ENCODE data around the gene AK6. TPM values are rescaled to one million over a fixed set of nuclear protein-coding genes. Genes with fewer than 3 reads are reported as not detected.

The AK6 gene
- total and polyA plus RNA-seq, 7 donors, result 20.7 to 51.8 (median 34.1) TPM

DNA sequence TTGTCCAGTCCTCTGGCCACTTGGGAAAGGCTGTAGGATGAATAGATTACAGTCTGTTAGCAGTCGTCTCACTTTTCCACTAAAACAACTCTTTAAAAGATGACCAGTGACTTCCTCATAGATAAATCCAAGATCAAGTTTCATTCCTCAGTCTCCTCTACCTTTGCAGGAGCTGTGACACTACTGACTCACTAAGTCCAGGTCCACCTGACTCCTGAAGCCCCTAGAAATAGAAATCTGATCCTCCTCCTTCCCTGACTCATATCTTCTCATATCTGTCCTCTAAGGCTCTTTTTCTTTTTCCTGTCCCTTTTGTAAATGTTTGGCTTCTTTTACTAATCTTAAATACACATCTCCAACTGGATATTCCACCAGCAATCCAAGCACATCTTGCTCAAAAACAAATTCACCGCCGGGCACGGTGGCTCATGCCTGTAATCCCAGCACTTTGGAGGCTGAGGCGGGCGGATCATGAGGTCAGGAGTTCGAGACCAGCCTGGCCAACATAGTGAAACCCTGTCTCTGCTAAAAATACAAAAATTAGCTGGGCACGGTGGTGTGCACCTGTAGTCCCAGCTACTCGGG, 39.3 kb downstream of the AK6 start:
- TF ChIP-seq POLR2AphosphoS5 (IDR thresholded peaks at IDR 0.05) (no peak), POLR2A (IDR thresholded peaks at IDR 0.05) (no peak), EP300 (IDR thresholded peaks at IDR 0.05) (no peak)
- TF ChIP-seq, protein P1, sequence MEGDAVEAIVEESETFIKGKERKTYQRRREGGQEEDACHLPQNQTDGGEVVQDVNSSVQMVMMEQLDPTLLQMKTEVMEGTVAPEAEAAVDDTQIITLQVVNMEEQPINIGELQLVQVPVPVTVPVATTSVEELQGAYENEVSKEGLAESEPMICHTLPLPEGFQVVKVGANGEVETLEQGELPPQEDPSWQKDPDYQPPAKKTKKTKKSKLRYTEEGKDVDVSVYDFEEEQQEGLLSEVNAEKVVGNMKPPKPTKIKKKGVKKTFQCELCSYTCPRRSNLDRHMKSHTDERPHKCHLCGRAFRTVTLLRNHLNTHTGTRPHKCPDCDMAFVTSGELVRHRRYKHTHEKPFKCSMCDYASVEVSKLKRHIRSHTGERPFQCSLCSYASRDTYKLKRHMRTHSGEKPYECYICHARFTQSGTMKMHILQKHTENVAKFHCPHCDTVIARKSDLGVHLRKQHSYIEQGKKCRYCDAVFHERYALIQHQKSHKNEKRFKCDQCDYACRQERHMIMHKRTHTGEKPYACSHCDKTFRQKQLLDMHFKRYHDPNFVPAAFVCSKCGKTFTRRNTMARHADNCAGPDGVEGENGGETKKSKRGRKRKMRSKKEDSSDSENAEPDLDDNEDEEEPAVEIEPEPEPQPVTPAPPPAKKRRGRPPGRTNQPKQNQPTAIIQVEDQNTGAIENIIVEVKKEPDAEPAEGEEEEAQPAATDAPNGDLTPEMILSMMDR (IDR thresholded peaks at IDR 0.05), result no peak
- no peak overlapping the region for H3K4me3 ChIP-seq
- H3K9me3 ChIP-seq, result no peaks in the 10 kb centered on the region
- intact Hi-C loops (cut with DNase I), result loop anchor here (5.0 to 10.0 kb wide), 2 partner anchors 37 to 145 kb away; partner anchors contain the start of genes AK6, CENPH, RAD17 and TAF9
- H3K36me3 ChIP-seq, result no peaks in the 10 kb centered on the region
- 87 to 90% methylated on average over 9 of the region's 9 CpGs for WGBS, 2 donors
- no peak for DNase-seq
- peaks cover 0 to 22% (median 9%) of the 10 kb centered on the region in 4 donors for H3K4me1 ChIP-seq
- no peak overlapping the region for H3K27ac ChIP-seq
- H3K27me3 ChIP-seq, result no peaks in the 10 kb centered on the region

DNA sequence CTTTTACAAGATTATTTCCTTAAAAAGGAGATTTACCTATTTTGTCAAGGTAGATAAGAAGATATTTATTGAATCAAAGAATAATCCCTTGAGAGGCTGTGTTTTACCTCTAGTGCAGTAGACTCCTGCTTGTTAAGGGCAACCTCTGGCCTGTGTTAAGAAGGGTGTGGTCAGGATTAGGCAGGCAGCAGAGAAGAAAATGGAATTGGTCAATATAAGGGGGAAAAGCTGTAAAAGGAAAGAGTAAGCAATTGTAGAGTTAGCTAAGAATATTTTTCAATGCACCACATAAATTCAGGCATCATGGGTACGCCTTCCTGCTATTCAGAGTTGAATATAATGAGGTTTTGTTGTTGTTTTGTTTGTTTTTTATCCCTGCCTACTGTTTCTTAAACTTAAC, 43.0 kb downstream of the AK6 start:
- Histone ChIP-seq H3K9me3 (no peaks in the 10 kb centered on the region), H3K27me3 (no peaks in the 10 kb centered on the region), H3K4me3 (no peak overlapping the region), H3K36me3 (no peaks in the 10 kb centered on the region), H3K27ac (no peak overlapping the region), H3K4me1 (no peaks in the 10 kb centered on the region)
- intact Hi-C loops (cut with DNase I), result no loop called here
- TF ChIP-seq, protein P1 (IDR thresholded peaks at IDR 0.05), result no peak
- TF ChIP-seq POLR2A (IDR thresholded peaks at IDR 0.05) (no peak), POLR2AphosphoS5 (IDR thresholded peaks at IDR 0.05) (no peak), EP300 (IDR thresholded peaks at IDR 0.05) (no peak)
- DNase-seq, result no peak
- 28 to 58% methylated on average over 1 of the region's 1 CpG for WGBS, 2 donors

DNA sequence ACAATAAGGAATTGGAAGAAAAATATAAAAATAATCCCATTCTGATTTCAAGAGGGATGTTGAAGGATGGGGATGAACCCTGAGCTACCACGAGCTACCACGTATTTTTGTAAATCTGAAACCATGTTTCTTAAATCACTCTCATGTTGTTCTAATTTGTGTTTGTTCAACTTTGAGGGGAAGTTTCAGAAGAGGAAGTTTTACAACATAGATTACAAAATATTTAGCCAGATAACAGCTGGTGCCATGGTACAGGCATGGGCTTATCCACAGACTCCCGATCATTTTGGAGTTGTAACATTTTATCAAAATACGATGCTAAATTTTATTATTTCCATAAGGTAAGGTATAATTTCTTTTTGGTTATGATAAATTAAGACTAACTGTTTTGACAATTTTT, 51.9 kb downstream of the AK6 start:
- WGBS, 2 donors, result 81 to 82% methylated on average over 4 of the region's 4 CpGs
- DNase-seq, result no peak
- H3K4me1 ChIP-seq, result no peaks in the 10 kb centered on the region
- intact Hi-C loops (cut with DNase I), result no loop called here
- no peaks in the 10 kb centered on the region for H3K9me3 ChIP-seq
- H3K27ac ChIP-seq, result no peak overlapping the region
- TF ChIP-seq, protein P1 (IDR thresholded peaks at IDR 0.05), result no peak
- TF ChIP-seq EP300 (IDR thresholded peaks at IDR 0.05) (no peak), POLR2AphosphoS5 (IDR thresholded peaks at IDR 0.05) (no peak), POLR2A (IDR thresholded peaks at IDR 0.05) (no peak)
- no peak overlapping the region for H3K4me3 ChIP-seq
- H3K36me3 ChIP-seq, result peaks cover 0 to 35% (median 0%) of the 10 kb centered on the region in 4 donors
- H3K27me3 ChIP-seq, result no peaks in the 10 kb centered on the region

DNA sequence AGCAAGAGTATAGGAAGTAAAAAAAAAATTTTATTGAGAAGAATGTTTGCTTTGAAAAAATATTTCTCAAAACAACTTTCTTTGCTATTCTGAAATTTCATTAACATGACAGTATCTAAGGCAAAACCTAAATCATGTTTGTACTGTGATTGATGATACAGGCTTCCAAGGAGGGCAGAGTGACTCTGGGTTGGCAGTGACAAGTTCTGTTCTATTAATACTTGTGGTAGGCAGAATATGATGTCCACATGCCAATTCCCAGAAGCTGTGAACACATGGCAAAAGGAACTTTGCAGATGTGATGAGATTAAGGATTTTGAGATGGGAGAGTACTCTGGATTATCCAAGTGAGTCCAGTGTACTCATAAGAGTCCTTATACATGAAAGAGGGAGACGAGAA, 53.3 kb downstream of the AK6 start:
- H3K4me1 ChIP-seq, result no peaks in the 10 kb centered on the region
- peaks cover 0 to 40% (median 0%) of the 10 kb centered on the region in 4 donors for H3K36me3 ChIP-seq
- TF ChIP-seq EP300 (IDR thresholded peaks at IDR 0.05), result no peak
- TF ChIP-seq POLR2AphosphoS5 (IDR thresholded peaks at IDR 0.05), result no peak
- TF ChIP-seq POLR2A (IDR thresholded peaks at IDR 0.05), result no peak
- TF ChIP-seq, protein P1 (IDR thresholded peaks at IDR 0.05), result no peak
- no peak overlapping the region for H3K4me3 ChIP-seq
- WGBS, 2 donors, result 97% methylated on average over 1 of the region's 1 CpG
- H3K27ac ChIP-seq, result no peak overlapping the region
- intact Hi-C loops (cut with DNase I), result no loop called here
- H3K9me3 ChIP-seq, result no peaks in the 10 kb centered on the region
- no peak for DNase-seq
- no peaks in the 10 kb centered on the region for H3K27me3 ChIP-seq

DNA sequence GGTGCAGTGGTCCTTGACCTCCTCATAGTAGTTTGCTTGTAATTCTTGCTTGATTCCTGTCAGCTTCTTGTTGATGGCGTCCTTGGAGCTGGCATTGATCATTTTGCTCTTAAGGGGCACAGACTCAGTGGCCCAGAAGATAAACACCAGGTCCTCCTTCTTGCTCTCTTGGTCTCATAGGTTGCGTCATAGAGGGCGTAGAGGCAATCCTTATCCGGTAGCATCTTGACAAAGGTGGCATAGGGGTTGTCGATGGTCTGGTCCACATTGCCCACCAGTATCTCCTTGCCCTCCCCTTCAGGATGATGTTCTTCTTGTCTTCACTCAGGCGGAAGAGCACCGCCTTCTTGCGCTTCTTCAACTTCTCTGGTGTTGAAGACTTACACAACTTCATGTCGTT, 55.9 kb downstream of the AK6 start:
- intact Hi-C loops (cut with DNase I), result no loop called here
- H3K27me3 ChIP-seq, result no peaks in the 10 kb centered on the region
- no peak for TF ChIP-seq POLR2A (IDR thresholded peaks at IDR 0.05)
- TF ChIP-seq, protein P1 (IDR thresholded peaks at IDR 0.05), result no peak
- TF ChIP-seq EP300 (IDR thresholded peaks at IDR 0.05), result no peak
- TF ChIP-seq POLR2AphosphoS5 (IDR thresholded peaks at IDR 0.05), result no peak
- H3K4me1 ChIP-seq, result no peaks in the 10 kb centered on the region
- no peak overlapping the region for H3K27ac ChIP-seq
- no peak for DNase-seq
- H3K4me3 ChIP-seq, result no peak overlapping the region
- WGBS, 2 donors, result 96 to 97% methylated on average over 9 of the region's 9 CpGs
- H3K9me3 ChIP-seq, result no peaks in the 10 kb centered on the region
- peaks cover 0 to 48% (median 0%) of the 10 kb centered on the region in 4 donors for H3K36me3 ChIP-seq

All from sigmoid colon (tissue), 7 donors.